ENCODE measurements around the gene CAMTA1. TPM values are rescaled to one million over a fixed set of nuclear protein-coding genes. Genes with fewer than 3 reads are reported as not detected.

Gene CAMTA1
- total RNA-seq, 1 donor from 2014 or later = 68.9 TPM

DNA sequence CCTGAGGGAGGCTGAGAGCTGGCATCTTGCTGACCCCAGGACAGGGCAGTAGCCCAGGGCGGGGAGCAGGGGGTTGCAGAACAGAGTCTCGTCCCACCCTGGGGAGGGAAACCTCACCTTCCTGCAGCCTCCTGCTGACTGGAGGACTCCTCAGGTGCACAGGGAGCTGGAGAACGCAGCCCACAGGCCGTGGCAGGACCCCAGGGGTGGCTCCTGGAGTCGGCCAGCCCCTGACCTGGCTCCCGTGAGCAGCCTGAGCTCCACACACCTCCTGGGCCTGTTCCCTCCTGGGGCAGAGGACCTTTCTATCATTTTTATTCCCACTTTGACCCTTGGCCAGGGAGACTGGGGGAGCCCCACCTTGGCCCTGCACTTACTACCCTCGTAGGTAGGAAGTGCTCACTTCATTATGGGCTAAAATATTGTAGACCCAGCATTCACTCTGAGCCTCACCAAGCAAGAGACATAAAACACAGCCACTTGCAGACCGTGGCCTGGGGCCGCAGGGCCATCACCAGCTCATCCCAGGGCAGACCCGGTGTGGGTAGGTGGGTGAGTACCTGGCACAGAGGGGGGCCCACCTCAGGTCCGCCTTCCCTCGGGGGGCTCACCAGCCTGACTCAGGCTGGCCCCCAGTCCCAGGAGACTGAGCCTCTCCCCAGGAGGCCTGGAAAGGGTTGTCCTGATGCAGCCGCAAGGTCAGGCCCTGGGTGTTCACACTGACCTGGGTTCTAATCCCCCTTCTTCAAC, 698.6 kb downstream of the CAMTA1 start:
- no peak for DNase-seq (ENCODE audit: low read depth)

- peak; percentile 56 for DNase-seq (ENCODE audit: low read depth)
Observed at GRCh38 chr1:7485086-7485780, 700.0 kb downstream of the CAMTA1 start.

DNA sequence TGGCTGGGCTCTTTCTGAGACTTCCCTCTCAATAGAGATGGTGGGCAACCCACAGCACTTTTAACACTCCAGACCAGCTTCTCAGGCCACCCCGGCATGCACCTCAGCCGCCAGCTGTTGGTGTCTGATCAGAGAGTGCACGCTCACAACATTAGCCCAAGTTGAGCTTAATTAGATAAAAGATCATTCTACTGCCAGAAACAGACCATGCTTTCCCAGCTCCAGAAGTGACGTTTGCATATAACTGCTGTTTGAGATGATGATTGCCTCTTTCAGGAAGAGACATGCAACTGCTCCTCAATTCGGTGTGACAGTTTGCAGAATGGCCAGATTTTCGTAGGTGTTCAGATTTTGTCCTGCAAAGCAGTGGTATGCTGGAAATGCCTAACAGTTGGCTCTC, 700.6 kb downstream of the CAMTA1 start:
- DNase-seq (ENCODE audit: low read depth) = no peak

GRCh38 chr1:7487766-7488474, 702.7 kb downstream of the CAMTA1 start:
- DNase-seq (ENCODE audit: low read depth) = no peak

DNA sequence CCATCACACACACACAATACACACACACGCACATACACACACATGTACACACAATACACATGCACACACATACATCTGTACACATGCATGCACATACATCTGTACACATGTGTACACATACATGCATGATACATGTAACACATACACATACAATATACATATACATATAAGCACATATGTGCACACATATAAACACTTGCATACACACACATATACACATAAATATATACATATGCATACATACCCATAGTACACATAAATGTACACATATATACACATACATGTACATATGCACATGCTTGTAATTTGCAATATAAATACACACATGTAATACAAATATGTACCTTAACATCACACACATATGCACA, 703.2 kb downstream of the CAMTA1 start:
- no peak for DNase-seq (ENCODE audit: low read depth)

GRCh38 chr1:7489586-7489985, 704.3 kb downstream of the CAMTA1 start:
- no peak for DNase-seq (ENCODE audit: low read depth)

- DNase-seq (ENCODE audit: low read depth) = no peak
Observed at GRCh38 chr1:7490576-7490975, 705.3 kb downstream of the CAMTA1 start.

GRCh38 chr1:7491109-7491817, 706.0 kb downstream of the CAMTA1 start:
- DNase-seq (ENCODE audit: low read depth) = no peak

GRCh38 chr1:7491818-7492173, 706.5 kb downstream of the CAMTA1 start:
- no peak for DNase-seq (ENCODE audit: low read depth)

DNA sequence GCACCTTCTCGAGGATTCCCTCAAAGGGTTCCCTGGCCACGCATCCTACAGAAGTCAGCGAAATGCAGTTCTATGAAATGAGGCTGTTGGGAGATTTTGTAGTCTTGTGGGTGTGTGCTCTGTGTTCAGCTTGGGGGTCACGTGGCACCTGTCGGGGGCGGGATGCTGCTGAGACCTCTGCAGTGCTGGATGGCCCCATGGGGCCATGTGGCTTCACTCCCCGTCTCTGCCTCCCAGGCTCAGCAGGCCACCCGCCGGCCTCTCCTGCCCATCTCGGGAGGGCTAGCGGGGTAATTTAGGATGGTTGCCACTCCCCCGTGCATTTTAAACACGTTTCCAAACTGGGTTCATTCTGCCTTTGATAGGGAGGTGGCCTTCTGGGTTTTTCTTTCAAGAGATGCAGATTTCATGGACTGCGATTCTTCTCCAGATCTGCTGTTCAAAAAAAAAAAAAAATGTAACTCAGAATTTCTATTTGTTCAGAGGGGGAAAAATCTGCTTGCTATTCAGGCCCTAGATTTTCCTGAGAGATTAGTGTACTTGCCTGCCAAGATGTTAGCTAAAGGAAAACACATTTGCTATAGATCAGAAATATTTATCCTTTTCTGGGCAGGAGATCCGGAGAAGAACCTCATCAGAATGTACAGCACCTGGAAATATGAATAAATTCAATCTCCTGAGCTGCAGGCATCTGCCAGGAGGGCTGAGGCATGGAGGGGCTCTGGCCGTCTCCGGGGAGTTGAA, 708.6 kb downstream of the CAMTA1 start:
- no peak for DNase-seq (ENCODE audit: low read depth)

- DNase-seq (ENCODE audit: low read depth) = no peak
Observed at GRCh38 chr1:7495962-7496361, 710.7 kb downstream of the CAMTA1 start.

- DNase-seq (ENCODE audit: low read depth) = no peak
Observed at GRCh38 chr1:7497107-7497637, 711.9 kb downstream of the CAMTA1 start.

GRCh38 chr1:7500381-7501083, 715.3 kb downstream of the CAMTA1 start:
- DNase-seq (ENCODE audit: low read depth) = no peak

GRCh38 chr1:7501084-7501491, 715.8 kb downstream of the CAMTA1 start:
- DNase-seq (ENCODE audit: low read depth) = no peak

DNA sequence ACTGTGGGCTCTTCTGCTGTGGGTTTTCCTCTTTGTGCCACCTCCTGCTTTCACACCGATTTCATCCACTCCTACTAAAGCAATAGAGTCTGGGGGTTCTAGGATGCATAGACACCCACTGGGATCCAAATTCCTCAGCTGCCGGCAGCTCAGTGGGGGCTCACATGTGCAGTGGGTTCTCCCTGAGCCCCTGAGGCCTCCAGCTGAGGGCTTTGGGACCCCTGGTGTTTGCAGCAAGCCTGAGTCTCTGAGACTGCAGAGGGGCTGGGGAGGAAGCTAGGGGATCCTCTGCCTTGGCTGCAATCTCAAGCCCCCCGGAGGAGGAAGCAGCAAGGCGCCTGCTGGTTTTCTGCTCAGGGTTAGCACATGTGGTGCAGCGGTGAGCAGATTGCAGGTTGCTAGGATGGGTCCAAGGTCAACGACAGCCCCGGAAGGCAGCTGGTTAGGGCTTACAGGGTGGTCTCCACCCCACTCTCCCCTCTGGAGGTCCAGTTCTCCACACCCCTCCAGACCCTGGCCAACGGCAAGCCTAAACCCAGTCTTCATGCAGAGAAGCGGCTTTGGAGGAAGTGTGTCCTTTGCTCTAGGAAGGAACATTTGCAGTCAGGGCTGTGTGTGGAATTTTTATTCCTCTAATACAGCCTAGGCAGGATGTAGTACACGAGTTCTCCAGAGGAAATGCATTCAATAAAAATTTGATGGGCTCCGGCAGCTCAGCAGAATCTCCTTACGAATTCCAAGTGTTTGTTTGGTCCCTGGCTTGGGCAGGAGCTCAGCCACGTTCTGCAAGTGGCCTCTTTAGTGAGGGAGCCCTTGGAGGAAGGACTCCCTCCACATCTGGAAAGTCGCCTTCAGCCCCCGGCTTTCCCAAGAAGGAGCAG, 716.7 kb downstream of the CAMTA1 start:
- DNase-seq (ENCODE audit: low read depth) = no peak

DNA sequence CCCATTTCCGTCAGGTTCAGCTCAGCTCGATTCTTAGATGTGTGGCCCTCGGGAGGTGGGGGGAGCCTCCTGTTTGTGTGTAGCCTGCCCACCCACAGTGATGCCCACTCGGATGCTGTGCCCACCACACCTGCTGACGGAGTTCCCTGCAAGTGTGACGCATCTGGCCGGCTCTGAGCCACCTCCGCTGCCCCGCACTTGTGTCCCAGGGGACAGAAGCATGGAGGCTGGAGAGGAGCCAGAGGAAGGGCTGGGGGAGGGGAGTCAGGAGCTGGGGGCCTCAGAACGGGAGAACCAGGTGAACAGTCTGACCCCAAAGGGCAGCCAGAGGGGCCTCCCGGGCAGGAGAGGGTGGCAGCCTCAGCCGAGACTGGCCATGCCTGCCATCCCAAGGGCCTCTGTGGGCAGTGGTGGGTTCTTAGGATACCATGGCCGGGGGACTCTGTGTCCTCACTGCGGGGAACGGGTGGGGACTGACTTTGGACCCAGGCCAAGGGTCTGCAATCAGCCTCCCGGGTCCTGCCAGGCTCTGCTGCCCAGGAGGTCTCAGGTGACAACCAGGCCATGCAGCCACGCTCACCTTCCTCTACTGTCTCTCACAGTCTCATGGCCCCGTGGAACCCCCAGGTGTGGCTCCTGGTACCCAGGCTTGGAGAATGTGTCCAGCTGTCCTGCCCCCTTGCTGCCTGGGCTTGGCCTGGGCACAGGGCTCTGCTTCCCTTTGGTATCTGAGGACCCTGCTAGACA, 718.6 kb downstream of the CAMTA1 start:
- no peak for DNase-seq (ENCODE audit: low read depth)

DNA sequence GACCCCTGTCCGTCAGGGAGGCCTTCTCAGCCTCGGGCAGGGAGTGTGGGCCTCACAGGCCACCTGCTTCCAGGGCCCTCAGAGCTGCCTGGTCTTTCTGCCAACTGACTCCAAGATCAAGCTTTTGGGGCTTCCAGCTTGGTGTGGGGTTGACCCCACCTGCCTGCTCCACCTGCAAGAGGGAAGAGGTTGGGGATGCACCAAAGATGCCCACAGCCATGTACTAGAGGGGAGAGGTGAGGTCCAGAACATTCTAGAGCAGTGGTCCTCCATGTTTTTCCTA, 719.1 kb downstream of the CAMTA1 start:
- DNase-seq (ENCODE audit: low read depth) = no peak

GRCh38 chr1:7505094-7505770, 720.0 kb downstream of the CAMTA1 start:
- DNase-seq (ENCODE audit: low read depth) = no peak

Data from myocyte (in vitro differentiated cells).